HG03469 (cell line): ENCODE results near the gene BUB1B.
"Not testable (repeated sequence)": the region's sequence is repeated elsewhere in the genome, so short reads cannot be mapped to it uniquely, and the experiment has no call there.

Source experiments
- ATAC-seq: cut with Tn5 transposase; IDR thresholded peaks from one replicate; pipeline ENCODE4 v1.9.1; 2021; ENCODE audit warnings: mild to moderate bottlenecking, moderate library complexity, moderate number of reproducible peaks; ENCODE audit not compliant: unreplicated experiment

BUB1B gene

DNA sequence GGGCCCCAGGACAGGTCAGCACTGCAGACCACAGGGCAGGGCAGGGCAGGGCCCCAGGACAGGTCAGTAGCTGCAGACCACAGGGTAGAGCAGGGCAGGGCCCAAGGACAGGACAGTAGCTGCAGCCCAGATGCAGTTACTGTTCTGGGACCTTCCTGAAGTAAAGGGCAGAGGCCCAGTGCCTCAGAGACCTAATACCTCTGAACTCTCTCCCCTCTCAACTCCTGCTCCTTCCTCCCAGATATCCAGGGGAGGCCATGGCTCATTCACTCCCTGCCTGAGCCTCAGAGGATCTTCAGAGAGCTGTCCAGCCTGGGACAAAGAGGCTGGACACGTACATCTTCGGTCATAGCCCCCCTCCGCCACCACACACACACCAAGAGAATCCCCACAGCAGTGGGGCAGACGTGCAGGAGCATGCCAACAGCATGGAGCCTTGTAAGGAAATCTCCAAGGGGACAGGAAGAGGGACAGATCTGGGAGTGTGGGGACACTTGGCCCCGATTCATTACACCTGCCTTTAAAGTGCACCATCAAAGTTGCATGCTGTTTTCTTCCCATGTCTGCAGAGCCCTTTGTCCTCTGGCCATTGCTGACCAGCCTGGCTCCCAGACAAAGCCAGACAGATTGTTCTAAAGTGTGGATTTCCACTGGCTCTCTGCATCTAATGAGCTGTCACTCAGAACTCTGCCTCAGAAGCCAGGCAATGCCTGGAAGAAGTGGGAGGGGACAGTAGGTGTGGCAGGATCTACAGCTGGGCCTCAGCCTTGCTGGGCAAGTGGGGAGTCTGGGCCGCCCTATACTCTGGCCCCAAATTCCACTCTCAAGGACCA is 24.2 kb upstream of the BUB1B start:
- no peak for ATAC-seq

DNA sequence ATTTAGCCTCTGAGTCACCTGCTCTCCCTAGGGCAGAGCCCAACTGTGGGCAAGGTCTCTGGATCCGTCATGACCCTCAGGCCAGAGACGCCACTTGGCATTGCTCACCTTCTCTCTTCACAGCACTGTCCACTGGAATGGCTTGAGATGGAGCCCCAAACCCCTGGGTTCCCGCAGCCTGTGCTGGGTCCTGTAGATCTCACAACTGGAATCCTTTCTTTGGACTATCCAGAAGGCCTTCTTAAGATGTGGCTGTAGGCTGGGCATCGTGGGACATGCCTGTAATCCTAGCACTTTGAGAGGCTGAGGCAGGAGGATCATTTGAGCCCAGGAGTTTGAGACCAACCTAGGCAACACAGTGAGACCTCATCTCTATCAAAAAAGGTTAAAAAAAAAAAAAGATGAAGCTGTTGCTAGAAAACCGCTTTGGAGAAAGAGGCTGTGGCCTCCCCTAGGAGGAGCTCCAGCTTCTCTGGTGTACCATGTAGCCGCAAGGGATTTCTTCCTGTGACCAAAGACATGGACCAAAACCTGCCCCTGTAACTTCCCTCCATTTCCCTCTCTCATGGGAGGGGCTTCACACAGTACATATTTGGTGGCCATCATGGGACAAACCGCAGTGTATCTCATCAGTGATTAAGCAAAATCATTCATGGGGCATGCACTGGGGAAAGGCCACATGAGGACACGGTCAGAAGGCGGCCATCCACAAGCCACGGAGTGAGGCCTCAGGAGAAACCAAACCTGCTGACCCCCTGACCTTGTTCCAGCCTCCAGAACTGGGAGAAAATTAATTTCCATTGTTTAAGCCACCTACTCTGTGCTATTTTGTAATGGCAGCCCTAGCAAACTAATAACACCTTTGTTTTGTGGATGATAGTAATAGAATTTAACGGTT is 23.3 kb upstream of the BUB1B start:
- ATAC-seq, result no peak

DNA sequence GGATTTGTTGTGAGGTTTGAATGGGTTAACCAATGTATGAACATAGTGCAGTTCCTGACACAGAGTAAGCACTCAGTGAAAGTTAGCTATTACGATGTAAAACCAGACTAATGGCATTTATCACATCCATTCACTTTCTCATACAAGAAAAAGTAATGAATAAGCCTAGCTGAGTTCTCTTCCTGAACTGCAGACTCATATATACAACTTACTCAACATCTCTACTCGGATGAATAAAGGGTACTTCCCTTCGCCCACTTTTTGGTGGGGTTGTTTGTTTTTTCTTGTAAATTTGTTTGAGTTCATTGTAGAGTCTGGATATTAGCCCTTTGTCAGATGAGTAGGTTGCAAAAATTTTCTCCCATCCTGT is 22.7 kb upstream of the BUB1B start:
- not testable (repeated sequence) for ATAC-seq

DNA sequence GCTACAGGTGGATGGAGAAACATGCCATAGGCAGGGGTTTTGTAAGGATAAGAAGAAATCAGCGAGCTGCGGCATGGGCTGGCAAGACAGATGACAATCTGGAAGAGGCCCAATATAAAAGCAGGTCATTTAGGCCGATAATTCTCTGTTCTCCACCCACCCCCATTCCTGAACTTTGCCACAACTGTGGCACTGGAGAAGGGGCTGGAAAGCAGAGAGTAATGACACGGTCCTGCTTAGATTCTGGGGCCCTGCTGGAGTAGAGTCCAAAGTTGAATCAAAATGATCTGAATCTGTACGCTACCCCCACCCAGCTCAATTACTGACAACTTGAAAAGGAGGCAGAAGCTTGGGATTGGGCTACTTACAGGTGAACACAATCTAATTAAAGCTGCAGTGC is 18.4 kb upstream of the BUB1B start:
- ATAC-seq, result no peak

DNA sequence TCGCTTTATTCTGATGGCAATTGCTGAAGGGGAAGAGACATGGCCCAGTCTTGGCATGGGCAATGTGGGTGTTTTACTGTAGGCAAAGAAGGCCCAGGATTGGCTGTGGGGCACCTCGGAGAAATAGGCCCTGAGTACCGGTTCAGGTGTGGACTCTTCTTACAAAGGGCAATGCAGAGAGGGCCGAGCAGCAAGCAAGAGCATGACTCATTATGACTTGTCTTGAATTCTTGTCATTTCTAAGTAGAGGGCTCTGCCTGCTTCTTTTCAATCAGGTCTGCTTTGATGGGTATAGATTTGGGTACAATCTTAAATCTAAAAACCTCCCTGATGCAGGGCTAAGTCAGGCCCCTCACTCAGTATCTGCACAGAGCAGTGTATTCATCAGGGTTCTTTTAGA is 14.8 kb upstream of the BUB1B start:
- ATAC-seq, result no peak

DNA sequence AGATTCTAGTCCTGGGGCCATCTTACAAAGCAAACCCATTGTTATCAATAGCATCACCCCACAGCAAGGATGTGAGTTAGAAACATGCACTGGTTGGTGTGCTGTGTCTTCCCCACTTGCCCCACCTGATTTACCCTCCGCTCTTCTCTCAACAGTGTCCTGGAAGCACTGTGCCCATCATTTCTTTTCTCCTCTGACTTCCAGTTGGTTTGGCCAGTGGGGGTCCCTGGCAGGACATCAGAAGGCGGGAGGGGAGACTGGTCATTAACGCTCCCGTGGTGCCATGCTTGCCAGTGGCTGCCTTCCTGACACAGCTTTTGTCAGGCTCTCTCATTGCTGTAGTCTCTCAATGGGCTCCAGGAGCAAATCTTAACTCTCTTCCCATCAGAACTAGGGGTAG is 11.5 kb upstream of the BUB1B start:
- no peak for ATAC-seq

- ATAC-seq, result no peak
Observed at GRCh38 chr15:40150163-40150925, 10.5 kb upstream of the BUB1B start.

- ATAC-seq, result no peak
Observed at GRCh38 chr15:40151499-40151898, 9.4 kb upstream of the BUB1B start.

DNA sequence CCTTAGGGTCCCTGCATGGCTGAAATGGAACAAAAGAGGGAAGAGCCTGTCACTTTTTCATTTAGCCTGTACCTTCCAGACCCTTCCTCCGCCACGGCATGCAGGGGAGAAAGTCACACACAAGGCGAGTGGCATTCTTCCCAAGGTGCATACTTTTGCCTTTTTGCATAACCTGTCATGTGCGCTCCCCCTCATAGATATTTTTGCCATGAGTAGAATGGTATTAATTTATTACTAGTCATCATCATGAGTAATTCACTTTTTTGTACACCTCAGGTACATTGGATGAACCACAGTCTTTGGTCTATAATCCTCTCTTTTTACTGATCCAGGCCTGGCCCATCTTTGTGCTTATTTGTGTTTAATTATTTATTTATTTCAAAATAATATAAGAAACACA is 8.9 kb upstream of the BUB1B start:
- ATAC-seq, result no peak

GRCh38 chr15:40154821-40155220 is 6.0 kb upstream of the BUB1B start:
- ATAC-seq, result not testable (repeated sequence)

DNA sequence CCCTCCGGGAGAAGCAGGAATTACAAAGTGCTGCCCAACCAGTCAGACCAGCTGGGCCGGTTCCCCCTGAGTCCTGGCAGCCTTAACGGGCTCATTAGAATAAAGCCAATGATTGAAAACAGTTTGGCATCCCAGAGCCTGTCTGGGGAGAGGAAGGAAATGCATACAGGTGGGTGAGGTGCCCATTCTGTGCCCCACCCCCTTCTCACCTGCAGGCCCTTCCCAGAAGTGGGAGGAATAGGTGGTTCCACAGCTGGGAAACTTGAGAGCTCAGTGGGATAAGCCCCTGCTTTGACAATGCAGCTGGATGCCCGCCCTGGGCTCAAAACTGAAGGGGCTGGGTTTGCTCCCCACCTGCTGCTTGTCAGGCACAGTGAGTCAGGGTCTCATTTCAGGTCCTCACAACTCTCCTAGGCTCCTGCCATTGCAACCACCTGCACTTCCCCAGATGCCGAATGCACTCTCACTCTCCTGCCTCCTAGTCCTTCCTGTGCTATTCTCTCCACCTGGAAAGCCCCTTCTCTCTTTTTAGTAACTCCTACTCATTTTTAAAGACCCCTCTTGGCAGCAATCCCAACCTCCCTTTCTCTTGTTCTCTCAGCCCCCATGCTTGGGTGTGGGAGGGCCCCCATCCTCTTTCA is 5.5 kb upstream of the BUB1B start:
- ATAC-seq, result no peak

DNA sequence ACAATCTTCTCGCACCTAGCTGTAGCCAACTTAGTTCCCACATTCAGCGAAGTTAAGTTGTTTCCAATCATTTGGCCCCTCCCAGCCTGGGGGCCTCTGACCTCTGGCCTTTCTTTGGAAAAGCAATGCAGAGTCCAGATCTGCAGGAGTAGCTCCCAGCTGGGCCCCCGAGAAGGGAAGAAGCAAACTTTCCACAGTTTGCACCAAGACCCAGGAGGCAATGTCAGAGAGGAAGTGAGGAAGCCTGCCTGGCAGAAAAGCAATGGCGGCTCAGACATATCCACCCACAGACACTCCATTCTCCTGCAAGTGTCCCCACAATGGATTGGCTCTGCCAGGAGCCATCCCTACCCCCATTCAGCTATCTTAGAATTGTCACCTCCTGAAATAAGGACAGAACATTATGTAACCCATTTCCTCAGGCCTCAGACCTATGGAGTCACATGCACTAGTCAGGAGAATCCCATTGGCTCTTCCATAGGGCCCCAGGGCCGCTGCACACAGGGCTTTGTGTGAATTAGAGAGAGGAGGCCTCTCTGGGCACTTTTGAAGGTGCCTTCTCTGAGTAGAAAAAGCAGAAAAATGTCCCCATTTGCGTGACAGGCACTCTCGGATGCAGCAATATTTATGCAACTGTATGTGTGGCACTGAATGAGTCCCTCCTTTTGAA is 3.0 kb upstream of the BUB1B start:
- no peak for ATAC-seq

DNA sequence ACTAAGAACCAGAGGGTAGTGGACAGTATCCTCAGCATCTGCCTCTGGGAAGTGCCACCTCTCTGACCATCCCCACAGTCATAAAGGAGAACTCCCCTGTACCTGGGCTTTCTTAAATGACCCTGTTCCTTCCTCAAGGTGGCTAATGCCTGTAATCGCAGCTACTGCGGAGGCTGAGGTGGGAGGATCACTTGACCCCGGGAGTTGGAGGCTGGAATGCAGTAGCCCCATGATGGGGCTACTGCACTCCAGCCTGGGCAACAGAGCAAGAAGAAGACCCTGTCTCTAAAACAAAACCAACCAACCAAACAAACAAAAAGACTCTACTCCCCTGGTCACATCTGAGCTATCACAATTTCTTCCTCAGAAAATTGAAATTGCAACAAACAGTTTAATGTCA is 848 bp upstream of the BUB1B start:
- ATAC-seq, result no peak

DNA sequence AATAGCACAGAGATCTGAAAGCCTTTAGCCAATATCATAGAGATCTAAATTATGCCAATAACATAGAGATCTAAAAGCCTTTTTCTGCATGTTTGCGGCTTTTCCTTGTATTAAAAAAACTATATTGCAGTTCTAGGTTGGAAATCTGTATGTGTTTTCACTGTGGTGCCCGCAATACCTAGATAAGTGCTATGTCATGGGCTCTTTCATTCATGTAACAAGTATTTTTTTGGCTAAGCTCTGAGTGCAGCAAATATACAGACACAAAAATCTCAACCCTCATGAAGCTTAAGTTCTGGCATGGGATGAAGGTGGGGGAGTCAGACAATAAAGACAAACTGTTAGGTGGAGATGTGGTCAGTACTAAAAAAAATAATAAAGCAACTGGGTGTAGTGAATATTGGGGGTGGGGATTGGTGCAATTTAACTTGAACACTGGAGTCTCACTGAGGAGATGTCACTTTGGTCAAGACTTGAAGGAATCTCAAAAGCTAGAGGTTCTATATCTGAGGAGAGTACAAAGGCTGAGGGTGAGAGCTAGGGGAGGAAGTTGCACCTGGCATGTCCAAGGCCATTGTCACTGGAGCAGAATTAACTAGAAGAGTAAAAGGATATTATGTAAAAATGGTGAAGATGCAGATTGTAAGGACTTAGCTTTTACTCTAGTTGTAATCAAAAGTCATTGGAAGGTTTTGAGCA is 973 bp downstream of the BUB1B start:
- ATAC-seq, result no peak

- no peak for ATAC-seq
Observed at GRCh38 chr15:40162552-40162951, 1.7 kb downstream of the BUB1B start.

DNA sequence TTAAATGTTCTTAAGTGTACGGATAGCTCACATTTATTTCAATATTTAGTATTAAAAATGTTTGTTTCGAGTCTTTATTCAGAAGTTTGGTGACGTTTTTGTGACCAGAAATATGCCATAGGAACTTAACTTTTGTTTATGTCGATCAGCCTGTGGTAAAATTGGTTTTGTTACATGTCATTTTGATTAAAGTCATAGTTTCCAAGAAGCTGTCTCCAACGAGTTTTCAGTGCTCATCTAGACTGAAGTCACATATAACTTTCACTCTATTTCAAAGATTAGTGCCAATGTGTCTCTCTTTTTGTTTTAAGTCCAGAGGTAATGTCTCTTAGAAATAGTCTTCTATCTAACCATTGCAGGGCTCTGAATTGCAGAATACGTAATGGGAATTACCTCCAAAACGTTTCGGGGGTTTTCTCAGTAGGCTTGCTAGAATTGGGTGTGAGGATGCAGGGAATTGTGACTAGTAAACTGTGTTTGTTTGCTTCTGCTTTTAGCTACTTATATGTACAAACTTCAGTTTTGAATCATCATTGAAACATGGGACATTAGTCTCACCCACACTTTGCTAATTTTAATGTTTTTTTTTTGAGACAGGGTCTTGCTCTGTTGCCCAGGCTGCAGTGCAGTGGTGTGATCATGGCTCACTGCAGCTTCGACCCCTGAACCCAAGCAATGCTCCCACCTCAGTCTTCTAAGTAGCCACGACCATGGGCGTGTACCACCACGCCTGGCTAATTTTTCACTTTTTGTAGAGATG is 3.0 kb downstream of the BUB1B start:
- no peak for ATAC-seq

DNA sequence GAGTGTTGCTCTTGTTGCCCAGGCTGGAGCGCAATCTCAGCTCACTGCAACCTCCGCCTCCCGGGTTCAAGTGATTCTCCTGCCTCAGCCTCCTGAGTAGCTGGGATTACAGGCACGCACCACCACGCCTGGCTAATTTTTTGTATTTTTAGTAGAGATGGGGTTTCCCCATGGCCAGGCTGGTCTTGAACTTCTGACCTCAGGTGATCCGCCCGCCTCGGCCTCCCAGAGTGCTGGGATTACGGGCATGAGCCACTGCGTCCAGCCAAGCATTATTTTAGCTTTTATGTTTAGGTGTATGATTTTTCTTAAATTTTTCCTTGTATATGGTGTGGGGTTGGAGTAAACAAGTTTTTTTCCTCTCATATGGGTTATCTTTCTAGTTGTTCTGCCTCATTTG is 6.5 kb downstream of the BUB1B start:
- not testable (repeated sequence) for ATAC-seq

- no peak for ATAC-seq
Observed at GRCh38 chr15:40175160-40175559, 14.3 kb downstream of the BUB1B start.
